CD4-positive, alpha-beta T cell (primary cell): ENCODE data around the gene PLA2G2A. TPM values are rescaled to one million over a fixed set of nuclear protein-coding genes. Genes with fewer than 3 reads are reported as not detected.

ENCODE experiments used
- ATAC-seq: fragments of 200-7000 bp; cut with Tn5 transposase; one replicate; pipeline ENCODE4 v1.10.0; 2022; ENCODE audit warnings: mild to moderate bottlenecking; ENCODE audit not compliant: poor library complexity
- CTCF ChIA-PET: fragments of 350-600 bp; sonication (Branson Sonifier 250); formaldehyde crosslinking; loops from one replicate; lab custom pipeline; 2021; ENCODE audit warnings: antibody characterized with exemption, inconsistent platforms; lab: Charles Lee
- POLR2A ChIA-PET: fragments of 350-600 bp; sonication (Branson Sonifier 250); formaldehyde crosslinking; loops from one replicate; lab custom pipeline; 2021; ENCODE audit warnings: antibody characterized with exemption, inconsistent platforms; lab: Charles Lee
- DNase-seq, 14 experiments: peaks; one replicate each; pipeline ENCODE4 v3.0.0-alpha.2; 2013 to 2020; ENCODE audit warnings: mixed read lengths in 2 of 14
- H3K27ac ChIP-seq, 2 donors: one replicate each; pipeline versions ENCODE4 v1.5.1 to v1.7.0; 2013; ENCODE audit warnings: low read length in 2 of 2, low read depth in 1 of 2, mild to moderate bottlenecking in 1 of 2
- H3K27me3 ChIP-seq, 2 experiments: 1 replicate in 1 of 2; 2 replicates in 1 of 2; pipeline versions ENCODE4 v1.6.1 to v1.7.0; 2013; ENCODE audit warnings: low read length in 2 of 2, control low read depth in 1 of 2, mild to moderate bottlenecking in 1 of 2, moderate library complexity in 1 of 2; ENCODE audit not compliant: insufficient read depth in 2 of 2, control insufficient read depth in 1 of 2
- H3K36me3 ChIP-seq: one replicate; pipeline ENCODE4 v1.6.1; 2013; ENCODE audit warnings: low read length, control low read depth; ENCODE audit not compliant: insufficient read depth
- H3K4me1 ChIP-seq: one replicate; pipeline ENCODE4 v1.6.1; 2013; ENCODE audit warnings: low read length, control low read depth; ENCODE audit not compliant: insufficient read depth
- H3K4me3 ChIP-seq: one replicate; pipeline ENCODE4 v1.5.1; 2013; ENCODE audit warnings: mild to moderate bottlenecking, low read length, moderate library complexity
- H3K9me3 ChIP-seq, 2 experiments: 1 replicate in 1 of 2; 2 replicates in 1 of 2; pipeline versions ENCODE4 v1.6.1 to v1.7.0; 2013; ENCODE audit warnings: low read length in 2 of 2, mild to moderate bottlenecking in 2 of 2, control low read depth in 1 of 2, moderate library complexity in 1 of 2; ENCODE audit not compliant: control insufficient read depth in 1 of 2, insufficient read depth in 1 of 2
- H3K27ac Mint-ChIP-seq: one replicate; pipeline ENCODE4 v1.8.0; 2020; ENCODE audit warnings: mixed read lengths
- H3K27me3 Mint-ChIP-seq: one replicate; pipeline ENCODE4 v1.8.0; 2021; ENCODE audit warnings: mixed read lengths
- H3K36me3 Mint-ChIP-seq: one replicate; pipeline ENCODE4 v1.8.0; 2021; ENCODE audit warnings: low read depth, mixed read lengths
- H3K4me1 Mint-ChIP-seq: one replicate; pipeline ENCODE4 v1.8.0; 2021; ENCODE audit warnings: low read depth, mixed read lengths
- H3K4me3 Mint-ChIP-seq: one replicate; pipeline ENCODE4 v1.8.0; 2020; ENCODE audit warnings: mild to moderate bottlenecking, mixed read lengths
- H3K9me3 Mint-ChIP-seq: one replicate; pipeline ENCODE4 v1.8.0; 2020; ENCODE audit warnings: mixed read lengths
- intact Hi-C, 2 experiments: fragments of 100-400 bp; cut with DNase I in 1 of 2; cut with micrococcal nuclease in 1 of 2; formaldehyde crosslinking; loops; one replicate each; pipeline versions ENCODE4 v1.15.1 to v1.9.0; 2023 to 2025; cut with DNase I, micrococcal nuclease
- total RNA-seq, 174 experiments: library from RNA in 2 of 174; stranded (reverse) in 2 of 174; gene quantifications; one replicate each; pipeline ENCODE4 v1.2.3 and lab custom pipeline; 2021 to 2026
- TF ChIP-seq, protein P1 (sequence below): fragments of 200-600 bp; IDR thresholded peaks from one replicate; pipeline ENCODE4 v1.8.0; 2022; ENCODE audit warnings: antibody characterized with exemption, mild to moderate bottlenecking

The PLA2G2A gene
- total RNA-seq, 2 experiments from 2014 or later, result not detected

DNA sequence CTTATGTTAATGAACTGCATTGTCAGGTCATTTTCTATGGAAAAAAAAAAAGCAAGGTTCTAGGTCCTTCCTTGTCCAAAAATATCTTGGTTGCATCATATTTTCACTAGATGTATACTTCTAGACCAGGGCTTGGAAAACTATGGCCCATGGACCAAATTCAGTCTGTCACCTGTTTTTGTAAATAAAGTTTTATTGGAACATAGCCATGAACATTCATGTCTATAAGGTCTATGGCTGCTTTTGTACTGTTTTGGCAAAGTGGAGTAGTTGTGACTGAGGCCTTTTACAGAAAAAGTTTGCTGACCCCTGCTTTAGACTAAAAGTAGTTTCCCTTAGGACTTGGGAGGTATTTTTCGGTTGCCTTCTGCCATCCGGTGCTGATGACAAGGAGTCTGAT is 36.8 kb downstream of the PLA2G2A start:
- Mint-ChIP-seq H3K36me3 (no peaks in the 10 kb centered on the region), H3K4me1 (no peaks in the 10 kb centered on the region), H3K27ac (no peak overlapping the region), H3K4me3 (no peak overlapping the region), H3K27me3 (peaks cover 9% of the 10 kb centered on the region), H3K9me3 (no peaks in the 10 kb centered on the region)
- no peak for DNase-seq
- intact Hi-C loops, result no loop called here
- no peaks in the 10 kb centered on the region for H3K4me1 ChIP-seq
- CTCF ChIA-PET, result no interaction called here
- ATAC-seq, result no peak
- H3K36me3 ChIP-seq, result no peaks in the 10 kb centered on the region
- H3K9me3 ChIP-seq, result no peaks in the 10 kb centered on the region
- no peak overlapping the region for H3K4me3 ChIP-seq
- TF ChIP-seq, protein P1, sequence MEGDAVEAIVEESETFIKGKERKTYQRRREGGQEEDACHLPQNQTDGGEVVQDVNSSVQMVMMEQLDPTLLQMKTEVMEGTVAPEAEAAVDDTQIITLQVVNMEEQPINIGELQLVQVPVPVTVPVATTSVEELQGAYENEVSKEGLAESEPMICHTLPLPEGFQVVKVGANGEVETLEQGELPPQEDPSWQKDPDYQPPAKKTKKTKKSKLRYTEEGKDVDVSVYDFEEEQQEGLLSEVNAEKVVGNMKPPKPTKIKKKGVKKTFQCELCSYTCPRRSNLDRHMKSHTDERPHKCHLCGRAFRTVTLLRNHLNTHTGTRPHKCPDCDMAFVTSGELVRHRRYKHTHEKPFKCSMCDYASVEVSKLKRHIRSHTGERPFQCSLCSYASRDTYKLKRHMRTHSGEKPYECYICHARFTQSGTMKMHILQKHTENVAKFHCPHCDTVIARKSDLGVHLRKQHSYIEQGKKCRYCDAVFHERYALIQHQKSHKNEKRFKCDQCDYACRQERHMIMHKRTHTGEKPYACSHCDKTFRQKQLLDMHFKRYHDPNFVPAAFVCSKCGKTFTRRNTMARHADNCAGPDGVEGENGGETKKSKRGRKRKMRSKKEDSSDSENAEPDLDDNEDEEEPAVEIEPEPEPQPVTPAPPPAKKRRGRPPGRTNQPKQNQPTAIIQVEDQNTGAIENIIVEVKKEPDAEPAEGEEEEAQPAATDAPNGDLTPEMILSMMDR, result no peak
- no peaks in the 10 kb centered on the region for H3K27me3 ChIP-seq
- POLR2A ChIA-PET, result no interaction called here
- H3K27ac ChIP-seq, result no peak overlapping the region

DNA sequence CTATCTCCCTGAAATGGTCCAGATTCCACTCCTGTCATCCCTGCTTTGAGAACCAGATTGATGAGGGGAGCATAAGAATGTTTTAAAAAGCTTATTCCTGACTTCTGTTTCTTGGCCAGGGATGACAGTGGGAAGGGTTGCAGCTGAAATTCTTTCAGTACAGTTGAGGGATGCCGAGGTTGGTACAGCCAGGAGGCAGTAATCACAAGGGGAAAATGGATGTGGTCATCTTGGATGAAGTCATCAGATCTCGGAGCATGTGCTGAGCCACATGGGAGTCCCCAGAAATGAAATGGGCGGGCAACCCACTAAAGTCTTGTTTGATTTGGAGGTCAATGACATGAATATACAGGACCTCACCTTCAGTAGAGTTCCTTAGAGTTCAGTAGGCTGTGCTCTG is 37.3 kb downstream of the PLA2G2A start:
- Mint-ChIP-seq H3K4me1 (no peaks in the 10 kb centered on the region), H3K36me3 (no peaks in the 10 kb centered on the region), H3K4me3 (no peak overlapping the region), H3K9me3 (no peaks in the 10 kb centered on the region), H3K27ac (no peak overlapping the region), H3K27me3 (peaks cover 8% of the 10 kb centered on the region)
- ChIA-PET POLR2A (no interaction called here), CTCF (no interaction called here)
- no peaks in the 10 kb centered on the region for H3K36me3 ChIP-seq
- no peak overlapping the region for H3K4me3 ChIP-seq
- no peak overlapping the region for H3K27ac ChIP-seq
- DNase-seq (no peak), ATAC-seq (no peak)
- intact Hi-C loops, result no loop called here
- TF ChIP-seq, protein P1, result no peak
- H3K4me1 ChIP-seq, result no peaks in the 10 kb centered on the region
- no peaks in the 10 kb centered on the region for H3K27me3 ChIP-seq
- H3K9me3 ChIP-seq, result no peaks in the 10 kb centered on the region

DNA sequence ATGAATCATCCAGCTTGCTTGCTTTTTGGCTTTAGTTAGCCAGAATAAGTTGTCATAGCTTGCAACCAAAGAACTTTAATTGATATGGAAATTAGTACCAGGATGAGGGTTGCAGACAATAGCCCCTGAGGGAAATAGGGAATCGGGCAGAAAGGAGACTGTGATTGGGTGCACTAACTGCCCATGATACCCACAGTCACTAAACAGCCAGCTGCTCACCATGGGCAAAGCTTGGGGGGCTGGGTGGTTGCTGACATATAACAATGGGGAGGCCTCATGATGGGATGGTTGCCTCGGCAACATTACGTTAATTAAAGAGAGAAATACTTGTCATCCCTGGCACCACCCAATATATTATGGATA is 38.2 kb downstream of the PLA2G2A start:
- intact Hi-C loops, result no loop called here
- no peak overlapping the region for H3K4me3 Mint-ChIP-seq
- no peaks in the 10 kb centered on the region for H3K36me3 Mint-ChIP-seq
- H3K36me3 ChIP-seq, result no peaks in the 10 kb centered on the region
- H3K4me1 Mint-ChIP-seq, result no peaks in the 10 kb centered on the region
- no peaks in the 10 kb centered on the region for H3K27me3 ChIP-seq
- no peaks in the 10 kb centered on the region for H3K9me3 Mint-ChIP-seq
- DNase-seq, result no peak
- no peaks in the 10 kb centered on the region for H3K9me3 ChIP-seq
- H3K4me1 ChIP-seq, result no peaks in the 10 kb centered on the region
- no peak overlapping the region for H3K4me3 ChIP-seq
- ChIA-PET CTCF (no interaction called here), POLR2A (no interaction called here)
- TF ChIP-seq, protein P1, result no peak
- no peak overlapping the region for H3K27ac ChIP-seq
- H3K27me3 Mint-ChIP-seq, result peaks cover 2% of the 10 kb centered on the region
- H3K27ac Mint-ChIP-seq, result no peak overlapping the region
- ATAC-seq, result no peak
